K562 (cell line): ENCODE data around the gene MPZL3. TPM values are rescaled to one million over a fixed set of nuclear protein-coding genes. Genes with fewer than 3 reads are reported as not detected.

ENCODE experiments used
- ATAC-seq: fragments of 200-7000 bp; cut with Tn5 transposase; 3 replicates; pipeline ENCODE4 v1.9.1; 2020; ENCODE audit warnings: moderate library complexity
- BruUV-seq: library from RNA; stranded (reverse); fragments of 400-500 nt; replicated peaks from 2 replicates; lab custom pipeline; 2021; lab: Mats Ljungman, UMichigan
- CTCF ChIA-PET: fragments of 300-600 bp; formaldehyde crosslinking; extraction: SDS; loops from one replicate; lab custom pipeline; 2021; ENCODE audit warnings: low intra/inter-chr PET ratio; lab: Yijun Ruan, JAX
- POLR2A ChIA-PET: fragments of 300-600, 350-650 bp; sonication (Branson Sonifier 250); formaldehyde crosslinking; extraction: SDS; loops from one replicate; lab custom pipeline; 2021; ENCODE audit warnings: antibody characterized with exemption, inconsistent platforms; lab: Yijun Ruan, JAX
- DNase-seq, 4 experiments: peaks; one replicate each; pipeline versions ENCODE4 v3.0.0 to v3.0.0-alpha.2; 2011 to 2018; ENCODE audit warnings: low spot score in 3 of 4, mixed read lengths in 3 of 4; ENCODE audit errors: extremely low read depth in 1 of 4
- FAIRE-seq: peaks from 2 replicates; lab custom pipeline; 2011; peaks lifted over from hg19 to GRCh38; lab: Jason Lieb, UNC
- H2AFZ ChIP-seq: 2 replicates; pipeline ENCODE4 v1.6.0; 2011; ENCODE audit warnings: low read depth, low read length, control low read depth, inconsistent platforms
- H3K27ac ChIP-seq: fragments of 200-600 bp; 3 replicates; pipeline ENCODE4 v1.8.0; 2011; ENCODE audit warnings: low read depth, mild to moderate bottlenecking, control low read depth, inconsistent platforms, low read length, moderate library complexity, mixed read lengths; ENCODE audit errors: extremely low read depth
- H3K27me3 ChIP-seq, 2 experiments: fragments of 300-600 bp in 1 of 2; 2 replicates in 1 of 2; 3 replicates in 1 of 2; pipeline versions ENCODE4 v1.6.0 to v1.8.0; 2011; ENCODE audit warnings: inconsistent platforms in 2 of 2, low read length in 2 of 2, mild to moderate bottlenecking in 1 of 2, mixed read lengths in 1 of 2, moderate library complexity in 1 of 2; ENCODE audit not compliant: control insufficient read depth in 2 of 2, insufficient read depth in 2 of 2
- H3K36me3 ChIP-seq: fragments of 300-600 bp; 3 replicates; pipeline ENCODE4 v1.8.0; 2011; ENCODE audit warnings: mild to moderate bottlenecking, low read length, inconsistent platforms; ENCODE audit not compliant: control insufficient read depth, insufficient read depth
- H3K4me1 ChIP-seq, 2 experiments: fragments of 200-600 bp in 1 of 2; replicated peaks in 1 of 2; 2 replicates in 1 of 2; 3 replicates in 1 of 2; pipeline versions ENCODE4 v1.5.1 to v1.8.0; 2011; ENCODE audit warnings: inconsistent platforms in 2 of 2, low read length in 2 of 2, mild to moderate bottlenecking in 1 of 2, mixed read lengths in 1 of 2, moderate library complexity in 1 of 2; ENCODE audit not compliant: control insufficient read depth in 2 of 2, insufficient read depth in 2 of 2
- H3K4me2 ChIP-seq: 2 replicates; pipeline ENCODE4 v1.6.1; 2011; ENCODE audit warnings: low read length, control low read depth, inconsistent platforms, mixed read lengths; ENCODE audit not compliant: insufficient read depth
- H3K4me3 ChIP-seq: fragments of 200-600 bp; sonication (generic), shearing (Covaris generic); 2 replicates; pipeline ENCODE4 v1.5.1; 2016; ENCODE audit warnings: control low read depth, inconsistent platforms
- H3K79me2 ChIP-seq: fragments of 200-600 bp; 3 replicates; pipeline ENCODE4 v1.8.0; 2011; ENCODE audit warnings: low read length, inconsistent platforms; ENCODE audit not compliant: control insufficient read depth, insufficient read depth
- H3K9ac ChIP-seq, 2 experiments: 2 replicates each; pipeline versions ENCODE4 v1.6.0 to v1.6.1; 2011; ENCODE audit warnings: low read depth in 2 of 2, low read length in 2 of 2, control low read depth in 1 of 2, inconsistent platforms in 1 of 2, mild to moderate bottlenecking in 1 of 2, mixed read lengths in 1 of 2; ENCODE audit not compliant: insufficient read depth in 1 of 2
- H3K9me1 ChIP-seq: one replicate; pipeline ENCODE4 v1.6.0; 2011; ENCODE audit warnings: inconsistent platforms, mild to moderate bottlenecking, low read length, moderate library complexity; ENCODE audit not compliant: control insufficient read depth, insufficient read depth
- H3K9me3 ChIP-seq: replicated peaks from 2 replicates; pipeline ENCODE4 v1.5.1; 2011; ENCODE audit warnings: low read depth, low read length, inconsistent platforms; ENCODE audit not compliant: control insufficient read depth, insufficient read depth
- H4K20me1 ChIP-seq: replicated peaks from 2 replicates; pipeline ENCODE4 v1.6.1; 2011; ENCODE audit warnings: low read length, inconsistent platforms, mixed read lengths; ENCODE audit not compliant: control insufficient read depth, insufficient read depth
- BRD4 ChIP-seq: fragments of 200-600 bp; sonication (generic); IDR thresholded peaks from 2 replicates; pipeline ENCODE4 v1.6.1; 2017; ENCODE audit warnings: inconsistent platforms
- DIDO1 ChIP-seq: fragments of 450-650 bp; IDR thresholded peaks from 2 replicates; pipeline ENCODE4 v1.6.1; 2016; ENCODE audit warnings: low read depth, missing biosample characterization, missing genetic modification characterization
- FOXM1 ChIP-seq, 2 experiments: fragments of 450-650 bp in 1 of 2; sonication (generic) in 1 of 2; formaldehyde crosslinking in 1 of 2; IDR thresholded peaks; 2 replicates each; pipeline versions ENCODE4 v1.6.1 to v1.9.0; 2017 to 2022; ENCODE audit warnings: low read depth in 2 of 2, mild to moderate bottlenecking in 2 of 2, missing genetic modification reagents in 1 of 2, moderate library complexity in 1 of 2
- HDAC3 ChIP-seq: fragments of 450-650 bp; IDR thresholded peaks from 2 replicates; pipeline ENCODE4 v1.6.1; 2018; ENCODE audit warnings: borderline replicate concordance, mild to moderate bottlenecking, moderate library complexity; ENCODE audit not compliant: partially characterized antibody
- HSF4 ChIP-seq: fragments of 250-450 bp; sonication (Bioruptor Pico); IDR thresholded peaks from 2 replicates; pipeline ENCODE4 v2.1.2; 2022; ENCODE audit warnings: mild to moderate bottlenecking, moderate library complexity, borderline replicate concordance
- MEF2D ChIP-seq: conservative IDR thresholded peaks from 2 replicates; pipeline ENCODE4 v1.6.1; 2016; ENCODE audit warnings: low read depth, missing genetic modification characterization, missing compliant biosample characterization
- MLX ChIP-seq, 2 experiments: fragments of 450-650 bp in 1 of 2; sonication (generic) in 1 of 2; formaldehyde crosslinking; conservative IDR thresholded peaks; 2 replicates each; pipeline versions ENCODE4 v1.4.0 to v1.8.1; 2020 to 2022; ENCODE audit warnings: mild to moderate bottlenecking in 1 of 2, missing genetic modification reagents in 1 of 2
- SETDB1 ChIP-seq: IDR thresholded peaks from one replicate; pipeline ENCODE4 v1.6.1; 2012; ENCODE audit warnings: low read length, control low read depth, inconsistent platforms
- TOE1 ChIP-seq, 2 experiments: fragments of 450-650 bp in 1 of 2; sonication (generic) in 1 of 2; formaldehyde crosslinking in 1 of 2; IDR thresholded peaks; 2 replicates each; pipeline versions ENCODE4 v1.7.1 to v1.8.0; 2016 to 2022; ENCODE audit warnings: borderline replicate concordance in 2 of 2, mild to moderate bottlenecking in 2 of 2, antibody characterized with exemption in 1 of 2, inconsistent platforms in 1 of 2, low read depth in 1 of 2, missing genetic modification reagents in 1 of 2, moderate library complexity in 1 of 2
- WHSC1 ChIP-seq: IDR thresholded peaks from one replicate; pipeline ENCODE4 v1.6.1; 2012; ENCODE audit warnings: low read length, control low read depth, inconsistent platforms
- ZBTB7A ChIP-seq: IDR thresholded peaks from 2 replicates; pipeline ENCODE4 v1.6.1; 2011; ENCODE audit warnings: low read depth, mild to moderate bottlenecking, low read length, moderate library complexity, borderline replicate concordance; ENCODE audit not compliant: control insufficient read depth
- ZFP30 ChIP-seq: fragments of 250-450 bp; sonication (Bioruptor Pico); IDR thresholded peaks from 2 replicates; pipeline ENCODE4 v1.8.0; 2022; ENCODE audit warnings: moderate library complexity, mild to moderate bottlenecking, inconsistent platforms, borderline replicate concordance
- ZNF140 ChIP-seq: fragments of 250-450 bp; sonication (Bioruptor Pico); IDR thresholded peaks from 2 replicates; pipeline ENCODE4 v1.8.0; 2021; ENCODE audit warnings: moderate library complexity, mild to moderate bottlenecking, inconsistent platforms
- WGBS: fragments of 100-300 bp; shearing (Covaris generic); methylation state at CpG from one replicate; pipeline ENCODE4 v1.1.6; 2016; ENCODE audit warnings: low coverage, mixed read lengths; ENCODE audit not compliant: insufficient coverage; ENCODE audit errors: missing lambda C conversion rate; 5-methylcytosine and 5-hydroxymethylcytosine counted together
- in situ Hi-C: fragments of 300-500 bp; cut with MboI; formaldehyde crosslinking; loops from 4 replicates; pipeline ENCODE4 v1.15.0; 2018; ENCODE audit warnings: inconsistent platforms, mixed read lengths
- intact Hi-C: fragments of 100-400 bp; cut with micrococcal nuclease; formaldehyde crosslinking; loops from 2 replicates; pipeline ENCODE4 v1.14.2; 2022
- polyA plus RNA-seq, 8 experiments: library from polyadenylated mRNA; depleted of rRNA in 4 of 8; stranded (reverse) in 5 of 8; unstranded in 3 of 8; fragments of >200 nt; fragmentation: Nextera tagmentation in 2 of 8; fragmentation: Illumina TruSeq in 1 of 8; extraction: Ambion mirVana in 2 of 8; extraction: Trizol in 1 of 8; gene quantifications; 2 replicates each; pipeline versions ENCODE4 v1.2.1 to v1.2.3, GENCODE V29; 2011 to 2014; ENCODE audit warnings: inconsistent platforms in 1 of 8, missing spikeins in 1 of 8
- total RNA-seq, 7 experiments: library from RNA; depleted of rRNA in 6 of 7; stranded (reverse); fragments of >200 nt in 6 of 7; fragmentation: Illumina TruSeq in 2 of 7; extraction: Trizol in 2 of 7; gene quantifications; 2 replicates each; pipeline versions ENCODE4 v1.2.1 to v1.2.3, GENCODE V29; 2011 to 2021; ENCODE audit warnings: low replicate concordance in 1 of 7

MPZL3 gene
- total and polyA plus RNA-seq, 9 of the 15 experiments (the other 6 are each of a cell fraction or from before 2014, with no cell fraction given) = 0.97 to 2.9 (median 1.6) TPM

DNA sequence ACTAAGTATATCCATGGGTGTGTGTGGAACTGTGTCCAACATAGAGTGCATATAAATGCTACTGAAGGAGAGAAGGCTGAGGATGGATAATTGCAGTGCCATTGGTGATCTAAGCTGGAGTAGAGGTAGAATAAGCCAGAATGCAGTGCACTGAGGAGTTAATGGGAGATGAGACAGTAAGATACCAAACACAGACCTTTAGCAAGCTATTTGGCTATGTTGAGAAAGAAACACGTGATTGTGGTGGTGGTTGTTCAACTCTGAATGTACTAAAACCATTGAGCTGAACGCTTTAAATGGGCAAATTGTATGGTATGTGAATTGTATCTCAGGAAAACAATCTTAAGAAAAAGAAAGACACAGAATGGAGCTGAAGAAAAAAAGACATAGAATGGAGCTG is 50.2 kb downstream of the MPZL3 start:
- ChIA-PET POLR2A (interaction anchor here (1.3 kb wide), 1 partner anchor 9 kb away, joined by 3 read pairs; no protein-coding TSS in a partner anchor), CTCF (no interaction called here)
- Histone ChIP-seq H3K4me3 (no peak overlapping the region), H3K79me2 (no peaks in the 10 kb centered on the region), H3K4me2 (no peak overlapping the region), H3K27me3 (peaks cover 0 to 23% of the 10 kb centered on the region in 2 experiments; a peak in 3 of 5 replicates), H3K9me3 (no peaks in the 10 kb centered on the region), H3K9me1 (no peaks in the 10 kb centered on the region), H3K4me1 (0 out of 5 replicates have a peak, but pooled peaks cover 0 to 3% of the 10 kb centered on the region in 2 experiments), H4K20me1 (no peaks in the 10 kb centered on the region), H3K27ac (no peak overlapping the region), H3K36me3 (no peaks in the 10 kb centered on the region), H2AFZ (no peak overlapping the region), H3K9ac (no peak overlapping the region)
- DNase-seq (no peak), ATAC-seq (no peak), FAIRE-seq (no peak)
- 4% methylated on average over 2 of the region's 2 CpGs for WGBS
- in situ Hi-C loops (no loop called here), intact Hi-C loops (loop anchor here (5.0 kb wide), 1 partner anchor 55 kb away; no protein-coding TSS in a partner anchor)
- BruUV-seq = no TSS peak
- TF ChIP-seq FOXM1 (IDR thresholded peaks at IDR 0.05; ENCODE audit: low read depth) = no peak
- TF ChIP-seq FOXM1 (CRISPR knock-in tag; IDR thresholded peaks at IDR 0.05; ENCODE audit: low read depth) = no peak
- TF ChIP-seq ZFP30 (CRISPR knock-in tag) = no peak
- TF ChIP-seq ZBTB7A = no peak
- TF ChIP-seq DIDO1 = no peak
- no peak for TF ChIP-seq MEF2D
- no peak for TF ChIP-seq BRD4
- no peak for TF ChIP-seq SETDB1
- no peak for TF ChIP-seq MLX (CRISPR knock-in tag; conservative IDR thresholded peaks at IDR 0.05)
- no peak for TF ChIP-seq HDAC3
- TF ChIP-seq WHSC1 = no peak
- no peak for TF ChIP-seq TOE1 (IDR thresholded peaks at IDR 0.05; ENCODE audit: borderline replicate concordance)
- no peak for TF ChIP-seq TOE1 (CRISPR knock-in tag; IDR thresholded peaks at IDR 0.05; ENCODE audit: borderline replicate concordance, low read depth)
- no peak for TF ChIP-seq ZNF140 (CRISPR knock-in tag)
- no peak for TF ChIP-seq HSF4 (CRISPR knock-in tag)
